Measurements from ENCODE around the gene FBXW4. TPM values are rescaled to one million over a fixed set of nuclear protein-coding genes. Genes with fewer than 3 reads are reported as not detected.

The FBXW4 gene
- total RNA-seq, 1 donor from 2014 or later = 34.4 TPM

DNA sequence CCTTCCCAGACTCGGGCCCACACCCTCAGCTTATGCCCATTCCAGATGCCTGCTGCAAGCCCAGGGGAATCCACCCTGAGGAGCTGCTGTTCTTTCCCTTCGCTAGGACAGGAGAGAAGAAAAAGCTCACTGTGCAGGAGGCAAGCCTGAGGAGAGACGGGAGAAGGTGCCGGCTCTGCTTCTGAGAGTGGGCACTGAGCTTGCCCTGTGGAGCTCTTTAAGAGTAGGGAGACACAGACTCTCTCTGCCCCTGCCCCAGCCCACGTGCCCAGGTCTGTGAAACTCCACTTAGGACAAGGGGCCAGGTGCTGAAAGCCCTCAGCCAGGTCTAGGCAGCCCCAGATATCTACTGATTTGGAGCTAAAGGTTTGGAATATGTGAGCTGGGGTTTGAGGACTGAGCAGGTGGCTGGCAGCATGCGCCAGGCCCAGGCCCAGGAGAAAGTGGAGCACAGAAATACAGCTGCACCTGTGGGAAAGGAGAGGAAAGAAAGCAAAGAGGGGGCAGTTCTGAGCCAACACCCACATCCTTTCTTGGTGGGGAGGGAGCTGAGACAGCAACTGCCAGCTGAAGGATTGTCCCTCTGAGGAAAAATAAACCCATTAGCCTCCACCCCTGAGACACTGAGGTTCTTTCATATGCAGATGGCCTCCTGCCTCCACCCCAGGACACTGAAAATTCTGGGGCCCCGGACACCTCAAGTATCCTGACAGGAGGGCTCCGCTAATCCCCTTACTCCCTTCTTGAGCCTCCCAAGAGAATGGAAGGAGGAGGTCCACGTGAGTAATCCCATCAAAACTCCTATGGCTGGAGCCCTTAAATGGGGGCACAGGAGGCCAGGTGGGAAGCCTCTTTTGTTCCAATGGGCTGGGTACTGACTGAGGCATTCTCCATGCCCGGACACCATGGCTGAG is 114.2 kb downstream of the FBXW4 start:
- no peak for DNase-seq

DNA sequence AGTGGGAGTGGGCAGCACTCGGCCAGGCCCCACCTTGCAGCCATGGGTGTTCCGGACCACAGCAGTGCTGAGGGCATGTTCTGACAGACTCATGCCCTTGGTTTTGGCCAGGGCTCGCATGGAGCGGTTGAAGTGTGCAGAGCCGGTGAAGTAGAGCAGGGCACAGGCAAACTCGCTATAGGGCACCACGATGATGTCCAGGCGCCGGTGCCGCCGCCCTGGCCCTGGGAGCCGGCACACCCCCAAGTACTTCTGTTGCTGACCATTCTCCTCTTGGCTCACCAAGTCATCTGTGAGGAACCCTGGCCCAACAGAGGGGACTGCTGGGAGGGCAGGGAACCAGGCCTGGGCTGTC is 115.5 kb downstream of the FBXW4 start:
- no peak for DNase-seq

DNA sequence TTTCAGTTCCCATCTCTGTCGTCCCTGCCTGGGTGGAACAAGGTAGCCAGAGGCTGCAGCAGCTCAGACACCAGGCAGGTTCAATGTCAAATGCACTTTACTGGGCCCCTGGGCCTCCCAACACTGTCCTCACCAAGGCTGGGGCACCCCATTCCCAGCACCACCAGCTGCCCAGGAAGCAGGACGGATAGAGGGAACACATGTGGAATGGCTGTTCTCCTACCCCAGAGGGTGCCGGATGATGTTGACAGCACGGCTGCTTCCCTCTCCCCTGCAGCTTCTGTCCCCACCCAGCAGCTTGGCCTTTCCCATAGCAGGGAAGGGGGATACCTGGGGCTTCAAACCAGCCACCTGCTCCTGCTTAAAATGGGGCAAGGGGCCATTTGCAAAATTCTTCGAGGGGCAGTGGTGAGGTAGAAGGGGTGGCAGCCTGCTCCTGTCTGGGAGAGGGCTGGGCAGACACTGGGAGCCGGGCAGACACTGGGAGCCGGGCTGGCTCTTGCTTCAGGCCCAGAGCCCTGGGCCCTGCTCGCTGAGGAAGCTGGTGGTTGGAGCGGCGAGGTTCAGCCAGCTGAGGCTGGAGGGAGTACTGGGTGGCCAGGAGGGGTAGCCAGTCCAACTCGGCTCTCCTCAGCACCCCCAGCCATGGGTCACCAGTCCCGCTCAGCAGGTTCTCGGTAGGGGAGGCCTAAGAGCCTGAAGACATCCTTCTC is 116.0 kb downstream of the FBXW4 start:
- no peak for DNase-seq

- no peak for DNase-seq
Observed at GRCh38 chr10:101578192-101578591, 116.8 kb downstream of the FBXW4 start.

DNA sequence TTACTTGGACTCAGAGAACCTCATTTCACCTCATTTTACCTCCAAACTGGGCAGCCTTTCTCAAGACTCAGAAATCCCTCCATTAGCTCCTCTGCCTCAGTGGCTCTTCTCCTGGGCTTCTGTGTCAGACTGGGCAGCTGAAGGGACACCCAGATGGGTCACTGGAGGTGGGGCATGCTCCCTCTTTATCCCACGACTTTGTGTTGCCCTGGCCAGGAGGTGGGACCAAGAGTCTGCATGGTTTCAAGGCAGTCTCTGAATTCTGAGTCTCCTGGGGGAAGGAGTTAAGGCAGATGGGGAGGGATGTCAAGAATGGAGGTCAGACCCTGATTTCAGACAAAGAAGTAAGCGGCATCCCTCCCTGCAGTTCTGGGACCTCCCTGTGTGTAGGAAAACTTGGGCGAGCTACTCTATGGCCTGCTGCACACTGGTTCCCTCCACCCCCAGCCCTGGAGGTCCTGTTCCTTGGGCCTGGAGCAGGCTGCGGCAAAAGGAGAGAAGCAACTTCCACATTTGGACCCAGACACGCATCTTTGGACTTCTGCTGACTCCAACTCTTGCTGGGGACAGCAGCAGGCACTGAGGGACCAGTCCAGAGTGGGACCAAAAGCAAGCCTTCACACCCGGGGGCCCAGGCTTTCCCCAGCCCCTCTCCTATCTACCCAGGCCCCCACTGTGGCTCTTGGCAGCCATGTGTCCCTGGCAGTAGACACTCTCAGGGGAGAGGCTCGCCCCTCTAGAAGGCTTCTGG is 117.7 kb downstream of the FBXW4 start:
- no peak for DNase-seq

- DNase-seq = no peak
Observed at GRCh38 chr10:101576211-101576863, 118.6 kb downstream of the FBXW4 start.

DNA sequence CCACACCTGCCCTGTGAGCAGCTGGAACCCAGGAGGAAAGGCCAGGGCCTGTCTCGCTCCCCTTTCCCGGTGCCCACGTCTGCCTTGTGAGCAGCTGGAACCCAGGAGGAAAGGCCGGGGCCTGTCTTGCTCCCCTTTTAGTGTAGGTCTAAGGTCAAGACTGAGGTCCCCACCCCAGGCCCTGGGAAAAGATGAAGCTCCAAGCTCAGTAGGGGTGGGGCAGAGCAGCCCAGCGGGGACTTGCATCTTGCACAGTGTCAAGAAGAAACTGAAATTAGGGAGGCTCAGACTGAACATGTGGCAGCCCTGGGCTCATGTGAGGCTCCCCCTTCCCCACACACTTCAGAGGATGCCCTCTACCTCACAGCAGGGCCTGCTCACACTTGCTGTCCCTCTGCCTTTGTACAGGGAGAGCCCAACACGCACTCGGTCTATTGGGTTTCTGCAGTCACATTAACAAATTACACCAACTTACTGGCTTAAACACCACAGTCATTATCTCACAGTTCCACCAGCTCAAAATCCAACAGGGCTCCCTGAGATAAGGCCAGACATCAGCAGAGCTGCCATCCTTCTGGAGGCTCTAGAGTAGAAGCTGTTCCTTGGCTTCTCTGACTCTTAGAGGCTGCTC is 119.3 kb downstream of the FBXW4 start:
- DNase-seq = no peak

DNA sequence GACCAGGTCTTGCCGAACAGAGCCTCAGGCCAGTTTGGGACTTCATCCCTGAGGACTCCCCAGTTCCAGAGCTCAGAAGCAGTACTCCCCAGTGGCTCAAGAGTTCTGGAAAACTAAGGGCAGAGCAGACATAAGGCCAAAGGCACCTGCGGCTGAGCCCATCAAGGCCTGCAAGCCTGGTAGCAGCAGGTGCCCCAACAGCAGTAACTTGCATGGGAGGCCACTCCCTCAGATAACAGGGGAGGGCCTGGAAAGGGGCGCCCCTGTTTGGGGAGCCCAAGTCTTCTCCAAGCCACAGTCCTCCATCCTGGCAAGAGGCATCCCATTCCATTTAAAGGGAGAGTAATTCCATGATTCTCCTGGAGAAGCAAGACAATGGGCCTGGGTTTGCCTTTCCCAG is 119.9 kb downstream of the FBXW4 start:
- DNase-seq = no peak

DNA sequence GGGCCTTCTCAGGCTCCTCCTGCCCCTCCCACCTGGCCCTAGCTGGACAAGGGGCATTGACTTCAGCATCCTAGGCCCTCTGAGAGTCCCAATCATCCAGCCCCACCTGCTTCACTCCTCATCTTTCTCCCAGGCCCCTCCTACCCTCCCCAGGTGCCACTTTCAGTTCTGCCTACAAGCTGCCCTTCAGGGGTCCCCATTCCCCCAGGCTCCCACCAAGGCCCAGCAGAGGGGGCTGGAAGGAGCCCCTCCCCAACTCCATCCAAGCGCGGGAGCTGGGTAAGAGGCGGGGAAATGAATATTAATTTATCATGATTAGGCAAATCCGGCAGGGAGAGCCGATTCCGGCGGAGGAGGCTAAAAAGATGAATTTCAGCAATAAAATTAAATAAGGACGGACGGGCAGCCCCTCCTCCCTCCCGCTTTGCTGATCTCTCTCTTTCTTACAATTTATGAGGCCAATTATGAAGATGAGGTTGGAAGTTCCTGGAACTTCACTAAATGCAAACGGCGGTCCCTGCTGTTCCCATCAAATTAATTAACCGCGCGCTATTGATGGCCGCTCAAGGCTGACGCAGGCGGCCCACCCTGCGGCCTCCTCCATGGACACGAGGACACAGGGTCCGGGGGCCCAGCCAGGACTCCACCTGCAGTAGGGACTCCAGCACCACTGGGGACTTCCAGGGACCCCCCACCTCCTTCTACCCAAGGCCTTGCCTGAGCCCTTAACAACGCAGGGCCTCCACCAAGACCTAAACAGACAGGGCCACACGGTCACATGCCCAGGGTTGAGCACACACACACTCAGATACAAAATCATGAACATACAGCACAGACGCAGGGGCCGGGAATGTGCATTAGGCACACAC is 120.9 kb downstream of the FBXW4 start:
- no peak for DNase-seq

- no peak for DNase-seq
Observed at GRCh38 chr10:101572785-101573184, 122.2 kb downstream of the FBXW4 start.

GRCh38 chr10:101572126-101572525 is 122.8 kb downstream of the FBXW4 start:
- no peak for DNase-seq

GRCh38 chr10:101571271-101571925 is 123.6 kb downstream of the FBXW4 start:
- no peak for DNase-seq

GRCh38 chr10:101570428-101571270 is 124.3 kb downstream of the FBXW4 start:
- DNase-seq = no peak

- peak; percentile 53 for DNase-seq
Observed at GRCh38 chr10:101569622-101570427, 125.1 kb downstream of the FBXW4 start.

DNA sequence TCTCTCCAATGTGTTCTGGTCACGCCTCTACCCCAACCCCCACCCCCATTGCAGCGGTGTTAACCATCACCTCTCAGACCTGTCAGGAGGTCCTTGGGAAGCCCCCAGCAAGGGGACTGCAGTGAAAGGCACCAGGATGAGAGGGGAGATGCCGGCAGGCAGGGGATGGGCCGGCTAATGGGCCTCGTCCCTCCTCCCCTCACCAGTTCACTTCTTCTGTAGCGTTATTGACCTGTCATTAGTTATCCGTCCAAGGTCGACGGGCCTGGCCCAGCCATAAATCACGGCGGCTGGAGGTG is 125.7 kb downstream of the FBXW4 start:
- no peak for DNase-seq

DNA sequence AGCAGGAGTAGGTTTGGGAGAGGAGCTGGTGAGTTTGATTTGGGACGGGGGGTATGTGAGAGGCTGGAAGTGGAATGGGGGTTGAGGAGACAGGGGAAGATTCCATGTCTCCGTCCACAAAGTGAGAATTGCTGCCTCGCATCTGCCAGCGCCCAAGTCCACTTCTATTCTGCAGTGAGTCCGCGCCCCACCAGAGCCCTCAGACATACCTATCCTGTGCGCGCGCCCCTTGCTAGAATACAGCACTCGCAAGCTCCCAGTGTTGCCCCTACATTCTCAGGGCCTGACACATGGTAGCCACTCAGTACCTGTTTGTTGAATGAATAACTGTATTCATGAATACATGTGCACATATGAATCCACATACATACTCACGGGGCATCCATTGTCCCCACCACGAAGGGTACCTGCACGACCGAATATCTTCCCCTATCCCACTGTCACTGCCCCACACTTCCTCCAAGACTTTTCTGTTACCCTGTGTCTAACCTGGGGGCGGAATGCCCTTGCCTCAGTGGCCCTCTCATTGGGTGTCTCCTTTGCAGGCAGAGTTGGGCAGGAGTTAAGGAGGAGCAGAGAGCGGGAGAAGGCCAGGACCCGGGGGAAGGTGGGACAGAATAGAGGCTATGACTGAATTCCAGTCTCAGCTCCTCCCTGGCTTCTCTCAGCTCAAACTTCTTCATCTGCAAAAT is 126.8 kb downstream of the FBXW4 start:
- DNase-seq = no peak

DNA sequence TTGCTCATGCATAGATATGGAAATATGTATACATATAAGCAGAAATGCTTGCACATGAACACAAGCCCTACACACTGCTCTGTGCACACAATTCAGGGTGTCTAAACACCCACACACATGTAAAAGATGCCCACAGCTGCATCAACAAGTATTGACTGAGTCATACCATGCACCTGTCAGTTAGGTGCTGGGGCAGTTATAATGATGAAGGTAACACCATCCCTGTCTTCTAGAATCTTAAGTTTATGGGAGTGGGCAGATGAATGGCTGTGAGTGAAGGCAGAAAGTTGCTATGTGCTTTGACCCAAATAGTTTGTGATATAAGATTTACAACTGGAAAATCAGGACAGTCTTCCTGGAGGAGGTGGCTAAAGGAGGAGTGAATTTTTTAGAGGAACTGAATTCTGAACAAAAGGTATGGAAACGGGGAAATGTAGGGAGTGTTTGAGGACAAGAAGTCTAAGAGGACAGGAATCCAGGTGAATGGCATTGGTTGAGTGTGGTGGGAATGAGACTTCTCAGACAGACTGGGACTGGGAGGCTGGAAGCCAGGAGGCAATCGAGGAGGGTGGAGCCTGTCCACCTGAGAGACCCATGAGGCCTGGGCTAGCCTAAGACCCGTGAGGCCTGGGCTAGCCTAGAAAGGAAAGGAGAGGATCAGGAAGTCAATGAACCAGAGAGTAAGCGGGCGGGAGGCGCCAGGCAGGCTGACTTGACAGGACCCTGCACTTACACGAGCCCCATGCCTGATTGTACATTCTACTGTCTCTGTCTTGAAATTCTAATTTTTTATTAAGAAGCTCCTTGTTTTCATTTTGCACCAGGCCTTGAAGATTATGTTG is 127.6 kb downstream of the FBXW4 start:
- DNase-seq = no peak
